ENCODE data around the gene ANGPTL1. TPM values are rescaled to one million over a fixed set of nuclear protein-coding genes. Genes with fewer than 3 reads are reported as not detected.

Gene ANGPTL1
- polyA plus RNA-seq, 2 of the 4 experiments (the other 2 are of a cell fraction) = 0.12 TPM; not detected in 1

- Histone ChIP-seq H3K4me3 (no peak overlapping the region), H3K4me2 (peak overlapping the region; percentile 63; the same call in 1 of the 3 replicates), H3K9me3 (no peaks in the 10 kb centered on the region), H3K4me1 (peaks cover 37% of the 10 kb centered on the region), H3K27ac (no peak overlapping the region; a peak in 1 of 6 replicates)
- no peak for ATAC-seq
- FAIRE-seq = no peak
- DNase-seq (ENCODE audit: low read depth in 1 of 2, low spot score in 1 of 2) = no peak
- CTCF ChIA-PET = no interaction called here
- WGBS (ENCODE audit: missing lambda C conversion rate) = 97% methylated on average over 1 of the region's 1 CpG
- no peak for TF ChIP-seq CHD2 (IDR thresholded peaks at IDR 0.05; ENCODE audit: low read length, partially characterized antibody)
- no peak for TF ChIP-seq ZSCAN20 (CRISPR knock-in tag; IDR thresholded peaks at IDR 0.05)
- no peak for TF ChIP-seq KDM5A (IDR thresholded peaks at IDR 0.05)
- no peak for TF ChIP-seq ESRRA (IDR thresholded peaks at IDR 0.05; ENCODE audit: borderline replicate concordance, low read length)
- no peak for TF ChIP-seq HES2 (IDR thresholded peaks at IDR 0.05)
- TF ChIP-seq USF2 (IDR thresholded peaks at IDR 0.05) = no peak
- no peak for TF ChIP-seq MYC (IDR thresholded peaks at IDR 0.05; ENCODE audit: borderline replicate concordance, low read length)
- POLR2A ChIA-PET = no interaction called here
These were observed 2.2 kb downstream of the ANGPTL1 start for GRCh38 chr1:178868706-178869105.

GRCh38 chr1:178867670-178868069 lies 3.2 kb downstream of the ANGPTL1 start:
- H3K4me1 ChIP-seq = peaks cover 37% of the 10 kb centered on the region
- H3K4me2 ChIP-seq = peak overlapping the region; percentile 63
- WGBS (ENCODE audit: missing lambda C conversion rate) = 50% methylated on average over 5 of the region's 5 CpGs
- H3K4me3 ChIP-seq = peak overlapping the region; percentile 29; the same call in 2 of the 3 replicates
- no peak for ATAC-seq
- ChIA-PET CTCF (no interaction called here), POLR2A (no interaction called here)
- FAIRE-seq = no peak
- no peak for DNase-seq (ENCODE audit: low read depth in 1 of 2, low spot score in 1 of 2)
- TF ChIP-seq RCOR1 (IDR thresholded peaks at IDR 0.05; ENCODE audit: low read depth, low read length) = no peak
- no peak for TF ChIP-seq KDM1A (IDR thresholded peaks at IDR 0.05; ENCODE audit: low read depth)
- no peak for TF ChIP-seq TFCP2L1 (CRISPR knock-in tag; IDR thresholded peaks at IDR 0.05)
- TF ChIP-seq ZC3H11A (IDR thresholded peaks at IDR 0.05) = no peak
- no peak for TF ChIP-seq HDAC2 (IDR thresholded peaks at IDR 0.05)
- no peak for TF ChIP-seq CHD2 (IDR thresholded peaks at IDR 0.05; ENCODE audit: low read length, partially characterized antibody)
- TF ChIP-seq POLR2A (IDR thresholded peaks at IDR 0.05; ENCODE audit: low read length) = no peak
- TF ChIP-seq RARB (CRISPR knock-in tag; IDR thresholded peaks at IDR 0.05) = no peak
- no peak for TF ChIP-seq REST (IDR thresholded peaks at IDR 0.05)
- TF ChIP-seq NR3C1 (IDR thresholded peaks at IDR 0.05) = no peak
- TF ChIP-seq CTCF (IDR thresholded peaks at IDR 0.05) = no peak
- no peak for TF ChIP-seq PHF8 (IDR thresholded peaks at IDR 0.05; ENCODE audit: borderline replicate concordance, low read depth)
- no peak for TF ChIP-seq NFE2L2 (conservative IDR thresholded peaks at IDR 0.05; ENCODE audit: low read length)
- no peak for TF ChIP-seq CHD4 (IDR thresholded peaks at IDR 0.05; ENCODE audit: borderline replicate concordance)
- no peak for TF ChIP-seq MYC (IDR thresholded peaks at IDR 0.05; ENCODE audit: borderline replicate concordance, low read length)
- peak overlapping the region; percentile 22 to 26; a peak in 3 of 6 replicates for H3K27ac ChIP-seq
- H3K9me3 ChIP-seq = no peaks in the 10 kb centered on the region
